Peyer's patch (tissue), 4 donors: ENCODE data around the gene GPR52. TPM values are rescaled to one million over a fixed set of nuclear protein-coding genes. Genes with fewer than 3 reads are reported as not detected.

Source experiments
- DNase-seq, 3 donors: peaks; one replicate each; pipeline ENCODE4 v3.0.0-alpha.2; 2017 to 2019
- H3K27ac ChIP-seq, 4 donors: fragments of 200-600 bp; sonication (generic); one replicate each; pipeline ENCODE4 v1.5.1; 2016 to 2019
- H3K27me3 ChIP-seq, 2 donors: fragments of 200-600 bp; sonication (generic); one replicate each; pipeline ENCODE4 v1.5.1; 2019
- H3K36me3 ChIP-seq, 3 donors: fragments of 200-600 bp; sonication (generic); one replicate each; pipeline ENCODE4 v1.5.1; 2016 to 2019
- H3K4me1 ChIP-seq, 4 donors: fragments of 200-600 bp; sonication (generic); one replicate each; pipeline ENCODE4 v1.5.1; 2016 to 2019
- H3K4me3 ChIP-seq, 4 donors: fragments of 200-600 bp; sonication (generic); 1 replicate in 3 of 4; 2 replicates in 1 of 4; pipeline ENCODE4 v1.5.1; 2016 to 2019; ENCODE audit warnings: mild to moderate bottlenecking in 1 of 4
- H3K9me3 ChIP-seq, 4 donors: fragments of 200-600 bp; sonication (generic); one replicate each; pipeline ENCODE4 v1.5.1; 2016 to 2019; ENCODE audit warnings: mild to moderate bottlenecking in 1 of 4
- POLR2A ChIP-seq, 2 donors: fragments of 450-650 bp; IDR thresholded peaks; one replicate each; pipeline ENCODE4 v1.5.1; 2017; ENCODE audit warnings: antibody characterized with exemption in 2 of 2, mild to moderate bottlenecking in 2 of 2, moderate library complexity in 2 of 2
- total RNA-seq, 4 donors: library from RNA; depleted of rRNA; stranded (reverse); fragments of >200 nt; gene quantifications; one replicate each; pipeline ENCODE4 v1.1.0, GENCODE V29; 2016
- TF ChIP-seq, protein P1 (sequence below), 6 experiments: fragments of 450-650 bp in 4 of 6; fragments of 200-600 bp in 2 of 6; sonication (generic) in 1 of 6; IDR thresholded peaks; one replicate each; pipeline ENCODE4 v1.5.1; 2017 to 2019; ENCODE audit warnings: antibody characterized with exemption in 6 of 6, mild to moderate bottlenecking in 3 of 6, moderate library complexity in 1 of 6

GPR52 gene
- total RNA-seq, 4 donors from 2014 or later, result 7.4 to 23.7 (median 12.8) TPM

GRCh38 chr1:174497478-174497877 is 49.7 kb downstream of the GPR52 start:
- no peaks in the 10 kb centered on the region for H3K36me3 ChIP-seq
- TF ChIP-seq, protein P1, sequence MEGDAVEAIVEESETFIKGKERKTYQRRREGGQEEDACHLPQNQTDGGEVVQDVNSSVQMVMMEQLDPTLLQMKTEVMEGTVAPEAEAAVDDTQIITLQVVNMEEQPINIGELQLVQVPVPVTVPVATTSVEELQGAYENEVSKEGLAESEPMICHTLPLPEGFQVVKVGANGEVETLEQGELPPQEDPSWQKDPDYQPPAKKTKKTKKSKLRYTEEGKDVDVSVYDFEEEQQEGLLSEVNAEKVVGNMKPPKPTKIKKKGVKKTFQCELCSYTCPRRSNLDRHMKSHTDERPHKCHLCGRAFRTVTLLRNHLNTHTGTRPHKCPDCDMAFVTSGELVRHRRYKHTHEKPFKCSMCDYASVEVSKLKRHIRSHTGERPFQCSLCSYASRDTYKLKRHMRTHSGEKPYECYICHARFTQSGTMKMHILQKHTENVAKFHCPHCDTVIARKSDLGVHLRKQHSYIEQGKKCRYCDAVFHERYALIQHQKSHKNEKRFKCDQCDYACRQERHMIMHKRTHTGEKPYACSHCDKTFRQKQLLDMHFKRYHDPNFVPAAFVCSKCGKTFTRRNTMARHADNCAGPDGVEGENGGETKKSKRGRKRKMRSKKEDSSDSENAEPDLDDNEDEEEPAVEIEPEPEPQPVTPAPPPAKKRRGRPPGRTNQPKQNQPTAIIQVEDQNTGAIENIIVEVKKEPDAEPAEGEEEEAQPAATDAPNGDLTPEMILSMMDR (IDR thresholded peaks at IDR 0.05), result no peak
- no peak for TF ChIP-seq POLR2A (IDR thresholded peaks at IDR 0.05)
- H3K9me3 ChIP-seq, result no peaks in the 10 kb centered on the region
- no peaks in the 10 kb centered on the region for H3K27me3 ChIP-seq
- DNase-seq, result no peak
- no peak overlapping the region for H3K27ac ChIP-seq
- no peaks in the 10 kb centered on the region for H3K4me1 ChIP-seq
- H3K4me3 ChIP-seq, result no peak overlapping the region
